Caco-2 (cell line): ENCODE results near the gene AKNA. TPM values are rescaled to one million over a fixed set of nuclear protein-coding genes. Genes with fewer than 3 reads are reported as not detected.

Source experiments
- BruUV-seq: library from RNA; stranded (reverse); fragments of 400-500 nt; replicated peaks from 2 replicates; lab custom pipeline; 2021; lab: Mats Ljungman, UMichigan
- CTCF ChIA-PET: fragments of 300-600 bp; sonication (Branson Sonifier 250); formaldehyde crosslinking; loops from one replicate; lab custom pipeline; 2022; ENCODE audit warnings: antibody characterized with exemption; lab: Charles Lee
- POLR2A ChIA-PET: fragments of 300-600 bp; sonication (Branson Sonifier 250); formaldehyde crosslinking; loops from one replicate; lab custom pipeline; 2022; ENCODE audit warnings: antibody characterized with exemption; lab: Charles Lee
- DNase-seq, 2 experiments: peaks; one replicate each; pipeline versions ENCODE4 v3.0.0 to v3.0.0-alpha.2; 2020 to 2022
- H3K27me3 ChIP-seq: replicated peaks from 2 replicates; pipeline ENCODE4 v1.6.0; 2011; ENCODE audit warnings: low read length; ENCODE audit not compliant: control insufficient read depth, insufficient read depth
- H3K36me3 ChIP-seq: 2 replicates; pipeline ENCODE4 v1.5.1; 2011; ENCODE audit warnings: low read length; ENCODE audit not compliant: control insufficient read depth, insufficient read depth
- H3K4me1 ChIP-seq: fragments of 250-450 bp; sonication (Bioruptor Pico); 2 replicates; pipeline ENCODE4 v1.5.1; 2020; ENCODE audit warnings: mild to moderate bottlenecking
- H3K4me3 ChIP-seq: 2 replicates; pipeline ENCODE4 v1.5.1; 2011; ENCODE audit warnings: low read depth, mild to moderate bottlenecking, control low read depth, low read length
- H3K9me3 ChIP-seq: fragments of 250-450 bp; sonication (Bioruptor Pico); 2 replicates; pipeline ENCODE4 v1.5.1; 2020; ENCODE audit warnings: mild to moderate bottlenecking, moderate library complexity
- H3K27ac Mint-ChIP-seq: one replicate; pipeline ENCODE4 v1.8.0; 2022; ENCODE audit warnings: mixed read lengths; ENCODE audit not compliant: unreplicated experiment
- H3K27me3 Mint-ChIP-seq: one replicate; pipeline ENCODE4 v1.8.0; 2022; ENCODE audit warnings: mixed read lengths; ENCODE audit not compliant: insufficient read depth, unreplicated experiment
- H3K36me3 Mint-ChIP-seq: one replicate; pipeline ENCODE4 v1.8.0; 2022; ENCODE audit warnings: mild to moderate bottlenecking, mixed read lengths; ENCODE audit not compliant: insufficient read depth, unreplicated experiment
- H3K4me1 Mint-ChIP-seq: one replicate; pipeline ENCODE4 v1.8.0; 2022; ENCODE audit warnings: low read depth, mixed read lengths; ENCODE audit not compliant: unreplicated experiment
- H3K4me3 Mint-ChIP-seq: one replicate; pipeline ENCODE4 v1.8.0; 2022; ENCODE audit warnings: mild to moderate bottlenecking, moderate library complexity, mixed read lengths; ENCODE audit not compliant: unreplicated experiment
- H3K9me3 Mint-ChIP-seq: one replicate; pipeline ENCODE4 v1.8.0; 2022; ENCODE audit warnings: mixed read lengths; ENCODE audit not compliant: unreplicated experiment
- intact Hi-C: fragments of 100-400 bp; cut with micrococcal nuclease; formaldehyde crosslinking; loops from one replicate; pipeline ENCODE4 v1.10.0; 2022; ENCODE audit not compliant: unreplicated experiment
- total RNA-seq: library from RNA; stranded (reverse); gene quantifications from 2 replicates; pipeline ENCODE4 v1.2.3, GENCODE V29; 2022
- TF ChIP-seq, protein P1 (sequence below), 2 experiments: fragments of 200-600 bp in 1 of 2; IDR thresholded peaks; 1 replicate in 1 of 2; 2 replicates in 1 of 2; pipeline versions ENCODE4 v1.5.1 to v1.8.0; 2011 to 2022; ENCODE audit warnings: antibody characterized with exemption in 1 of 2, control low read depth in 1 of 2, inconsistent platforms in 1 of 2, low read depth in 1 of 2, low read length in 1 of 2, mild to moderate bottlenecking in 1 of 2, moderate library complexity in 1 of 2; ENCODE audit not compliant: insufficient read depth in 1 of 2, severe bottlenecking in 1 of 2, unreplicated experiment in 1 of 2

AKNA gene
- total RNA-seq, 1 experiment from 2014 or later: 57.8 TPM

DNA sequence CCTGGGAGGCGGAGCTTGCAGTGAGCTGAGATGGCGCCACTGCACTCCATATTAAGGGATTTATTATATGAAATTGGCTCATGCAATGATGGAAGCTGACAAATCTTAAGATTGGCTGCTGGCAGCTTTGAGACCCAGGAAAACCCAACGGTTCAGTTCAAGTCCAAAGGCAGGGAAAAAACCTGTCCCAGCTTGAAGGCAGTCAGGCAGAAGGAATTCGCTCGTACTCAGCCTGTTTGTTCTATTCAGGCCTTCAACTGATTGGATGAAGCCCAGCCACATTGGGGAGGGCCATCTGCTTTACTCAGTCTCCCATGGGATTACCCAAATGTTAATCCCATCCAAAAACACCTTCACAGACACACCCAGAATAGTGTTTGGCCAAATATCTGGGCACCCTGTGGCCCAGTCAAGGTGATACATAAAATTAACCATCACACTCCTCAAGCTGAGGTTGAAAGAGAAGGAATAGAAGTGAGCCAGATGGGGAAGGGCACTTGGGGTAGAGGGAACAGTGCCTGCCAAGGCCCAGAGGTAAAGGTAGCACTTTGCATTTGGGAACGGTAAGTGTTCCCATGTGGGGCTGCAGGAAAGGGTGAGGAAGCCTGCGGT is 73.4 kb downstream of the AKNA start:
- peak in 1 of 2 experiments; percentile 9 for DNase-seq
- ChIA-PET CTCF (interaction anchor here (0.8 kb wide), 1 partner anchor 232 kb away, joined by 4 read pairs; no protein-coding TSS in a partner anchor), POLR2A (no interaction called here)
- Histone ChIP-seq H3K9me3 (no peaks in the 10 kb centered on the region), H3K27me3 (no peaks in the 10 kb centered on the region), H3K36me3 (peaks cover 1% of the 10 kb centered on the region; the same call in 1 of the 2 replicates), H3K4me3 (no peak overlapping the region), H3K4me1 (no peaks in the 10 kb centered on the region; the same call in 1 of the 2 replicates)
- no peaks in the 10 kb centered on the region for H3K27me3 Mint-ChIP-seq
- H3K27ac Mint-ChIP-seq: peak overlapping the region; percentile 15
- peaks cover 20% of the 10 kb centered on the region for H3K36me3 Mint-ChIP-seq
- H3K4me1 Mint-ChIP-seq: peaks cover 6% of the 10 kb centered on the region
- intact Hi-C loops: no loop called here
- TF ChIP-seq, protein P1, sequence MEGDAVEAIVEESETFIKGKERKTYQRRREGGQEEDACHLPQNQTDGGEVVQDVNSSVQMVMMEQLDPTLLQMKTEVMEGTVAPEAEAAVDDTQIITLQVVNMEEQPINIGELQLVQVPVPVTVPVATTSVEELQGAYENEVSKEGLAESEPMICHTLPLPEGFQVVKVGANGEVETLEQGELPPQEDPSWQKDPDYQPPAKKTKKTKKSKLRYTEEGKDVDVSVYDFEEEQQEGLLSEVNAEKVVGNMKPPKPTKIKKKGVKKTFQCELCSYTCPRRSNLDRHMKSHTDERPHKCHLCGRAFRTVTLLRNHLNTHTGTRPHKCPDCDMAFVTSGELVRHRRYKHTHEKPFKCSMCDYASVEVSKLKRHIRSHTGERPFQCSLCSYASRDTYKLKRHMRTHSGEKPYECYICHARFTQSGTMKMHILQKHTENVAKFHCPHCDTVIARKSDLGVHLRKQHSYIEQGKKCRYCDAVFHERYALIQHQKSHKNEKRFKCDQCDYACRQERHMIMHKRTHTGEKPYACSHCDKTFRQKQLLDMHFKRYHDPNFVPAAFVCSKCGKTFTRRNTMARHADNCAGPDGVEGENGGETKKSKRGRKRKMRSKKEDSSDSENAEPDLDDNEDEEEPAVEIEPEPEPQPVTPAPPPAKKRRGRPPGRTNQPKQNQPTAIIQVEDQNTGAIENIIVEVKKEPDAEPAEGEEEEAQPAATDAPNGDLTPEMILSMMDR (IDR thresholded peaks at IDR 0.05; ENCODE audit: insufficient read depth in 1 of 2, low read depth in 1 of 2, low read length in 1 of 2, severe bottlenecking in 1 of 2, unreplicated experiment in 1 of 2): no peak
- no TSS peak for BruUV-seq
- no peaks in the 10 kb centered on the region for H3K9me3 Mint-ChIP-seq
- no peak overlapping the region for H3K4me3 Mint-ChIP-seq

DNA sequence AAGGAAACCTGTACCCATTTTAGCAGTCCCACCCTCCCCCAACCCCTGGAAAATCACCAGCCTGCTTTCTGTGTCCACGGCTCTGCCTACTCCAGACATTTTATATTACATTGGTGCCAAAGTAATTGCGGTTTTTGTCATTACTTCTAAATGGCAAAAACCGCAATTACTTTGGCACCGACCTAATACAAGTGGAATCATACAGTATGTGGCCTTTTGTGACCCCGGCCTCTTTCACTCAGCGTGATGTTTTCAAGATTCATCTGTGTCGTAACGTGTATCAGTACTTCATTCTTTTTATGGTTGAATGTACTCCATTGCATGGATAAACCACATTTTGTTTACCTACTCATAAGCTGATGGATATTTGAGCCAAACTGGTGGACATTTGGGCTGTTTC is 74.6 kb downstream of the AKNA start:
- Mint-ChIP-seq H3K27me3 (no peaks in the 10 kb centered on the region), H3K4me3 (no peak overlapping the region)
- intact Hi-C loops: no loop called here

DNA sequence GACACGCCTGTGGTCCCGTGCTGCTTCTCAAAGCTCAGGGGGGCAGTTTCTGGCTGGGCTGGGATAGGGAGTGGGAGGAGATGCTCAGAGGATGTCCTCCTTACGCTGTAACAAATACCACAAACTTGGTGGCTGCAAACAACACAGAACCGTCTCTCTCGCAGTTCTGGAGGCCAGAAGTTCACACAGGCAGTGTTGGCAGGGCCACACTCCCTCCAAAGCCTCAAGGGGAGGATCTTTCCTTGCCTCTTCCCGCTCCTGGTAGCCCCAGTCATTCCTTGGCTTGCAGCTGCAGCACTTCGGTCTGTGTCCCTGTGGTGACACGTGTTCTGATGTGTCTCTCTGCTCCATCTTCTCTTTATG is 75.3 kb downstream of the AKNA start:
- Histone ChIP-seq H3K36me3 (peaks cover 1% of the 10 kb centered on the region; the same call in 1 of the 2 replicates), H3K4me1 (no peaks in the 10 kb centered on the region), H3K27me3 (no peaks in the 10 kb centered on the region), H3K4me3 (no peak overlapping the region), H3K9me3 (no peaks in the 10 kb centered on the region)
- H3K36me3 Mint-ChIP-seq: peaks cover 17% of the 10 kb centered on the region
- ChIA-PET CTCF (no interaction called here), POLR2A (no interaction called here)
- no peaks in the 10 kb centered on the region for H3K9me3 Mint-ChIP-seq
- no peak for DNase-seq
- no peak overlapping the region for H3K27ac Mint-ChIP-seq
- no peak overlapping the region for H3K4me3 Mint-ChIP-seq
- no TSS peak for BruUV-seq
- H3K27me3 Mint-ChIP-seq: no peaks in the 10 kb centered on the region
- TF ChIP-seq, protein P1 (IDR thresholded peaks at IDR 0.05; ENCODE audit: insufficient read depth in 1 of 2, low read depth in 1 of 2, low read length in 1 of 2, severe bottlenecking in 1 of 2, unreplicated experiment in 1 of 2): no peak
- intact Hi-C loops: no loop called here
- no peaks in the 10 kb centered on the region for H3K4me1 Mint-ChIP-seq

More for the DNA sequence above, 74.6 kb downstream of the AKNA start:
- POLR2A ChIA-PET: no interaction called here
- Mint-ChIP-seq H3K9me3 (no peaks in the 10 kb centered on the region), H3K4me1 (no peaks in the 10 kb centered on the region), H3K36me3 (peaks cover 17% of the 10 kb centered on the region), H3K27ac (no peak overlapping the region)
- Histone ChIP-seq H3K4me1 (no peaks in the 10 kb centered on the region; the same call in 1 of the 2 replicates), H3K9me3 (no peaks in the 10 kb centered on the region), H3K36me3 (peaks cover 1% of the 10 kb centered on the region; the same call in 1 of the 2 replicates), H3K27me3 (no peaks in the 10 kb centered on the region), H3K4me3 (no peak overlapping the region)
- CTCF ChIA-PET: no interaction called here
- TF ChIP-seq, protein P1 (IDR thresholded peaks at IDR 0.05; ENCODE audit: insufficient read depth in 1 of 2, low read depth in 1 of 2, low read length in 1 of 2, severe bottlenecking in 1 of 2, unreplicated experiment in 1 of 2): no peak
- no peak for DNase-seq
- BruUV-seq: no TSS peak
